Fibroblast of the aortic adventitia (primary cell): ENCODE measurements around the gene EML1. TPM values are rescaled to one million over a fixed set of nuclear protein-coding genes. Genes with fewer than 3 reads are reported as not detected.

Experiments
- DNase-seq: peaks from one replicate; pipeline ENCODE4 v3.0.0-alpha.2; 2010; ENCODE audit warnings: low read depth
- H3K4me3 ChIP-seq: 2 replicates; pipeline ENCODE4 v1.5.1; 2011; ENCODE audit warnings: low read depth, mild to moderate bottlenecking, control low read depth, low read length, moderate library complexity
- total RNA-seq: library from RNA; depleted of rRNA; stranded (reverse); fragments of >200 nt; gene quantifications from 2 replicates; pipeline ENCODE4 v1.2.3, GENCODE V29; 2012; ENCODE audit warnings: low replicate concordance
- TF ChIP-seq, protein P1 (sequence below): IDR thresholded peaks from 2 replicates; pipeline ENCODE4 v1.5.1; 2011; ENCODE audit warnings: mild to moderate bottlenecking, low read length, control low read depth, inconsistent platforms; ENCODE audit not compliant: insufficient read depth

The EML1 gene
- total RNA-seq, 1 donor = 80.3 TPM

DNA sequence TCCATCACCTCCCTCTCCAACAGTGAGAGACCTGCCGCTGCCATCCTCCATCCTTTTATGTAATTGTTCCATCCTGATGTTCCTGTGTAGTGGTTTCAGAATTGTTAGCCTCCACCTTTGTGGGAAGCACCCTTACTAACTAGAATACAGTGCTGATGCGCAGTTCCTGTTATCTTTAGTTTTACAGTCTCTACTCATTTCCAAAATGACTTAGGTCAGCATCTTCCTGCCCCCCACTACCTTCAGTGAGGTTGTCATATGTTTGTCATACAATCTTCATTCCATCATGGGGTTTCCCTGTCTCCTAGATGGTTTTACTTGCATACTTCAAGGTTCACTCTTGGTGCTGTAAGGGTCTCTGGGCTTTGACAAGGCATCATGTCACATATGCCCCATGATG, 69.8 kb downstream of the EML1 start:
- H3K4me3 ChIP-seq = no peak overlapping the region
- TF ChIP-seq, protein P1, sequence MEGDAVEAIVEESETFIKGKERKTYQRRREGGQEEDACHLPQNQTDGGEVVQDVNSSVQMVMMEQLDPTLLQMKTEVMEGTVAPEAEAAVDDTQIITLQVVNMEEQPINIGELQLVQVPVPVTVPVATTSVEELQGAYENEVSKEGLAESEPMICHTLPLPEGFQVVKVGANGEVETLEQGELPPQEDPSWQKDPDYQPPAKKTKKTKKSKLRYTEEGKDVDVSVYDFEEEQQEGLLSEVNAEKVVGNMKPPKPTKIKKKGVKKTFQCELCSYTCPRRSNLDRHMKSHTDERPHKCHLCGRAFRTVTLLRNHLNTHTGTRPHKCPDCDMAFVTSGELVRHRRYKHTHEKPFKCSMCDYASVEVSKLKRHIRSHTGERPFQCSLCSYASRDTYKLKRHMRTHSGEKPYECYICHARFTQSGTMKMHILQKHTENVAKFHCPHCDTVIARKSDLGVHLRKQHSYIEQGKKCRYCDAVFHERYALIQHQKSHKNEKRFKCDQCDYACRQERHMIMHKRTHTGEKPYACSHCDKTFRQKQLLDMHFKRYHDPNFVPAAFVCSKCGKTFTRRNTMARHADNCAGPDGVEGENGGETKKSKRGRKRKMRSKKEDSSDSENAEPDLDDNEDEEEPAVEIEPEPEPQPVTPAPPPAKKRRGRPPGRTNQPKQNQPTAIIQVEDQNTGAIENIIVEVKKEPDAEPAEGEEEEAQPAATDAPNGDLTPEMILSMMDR = no peak
- no peak for DNase-seq

DNA sequence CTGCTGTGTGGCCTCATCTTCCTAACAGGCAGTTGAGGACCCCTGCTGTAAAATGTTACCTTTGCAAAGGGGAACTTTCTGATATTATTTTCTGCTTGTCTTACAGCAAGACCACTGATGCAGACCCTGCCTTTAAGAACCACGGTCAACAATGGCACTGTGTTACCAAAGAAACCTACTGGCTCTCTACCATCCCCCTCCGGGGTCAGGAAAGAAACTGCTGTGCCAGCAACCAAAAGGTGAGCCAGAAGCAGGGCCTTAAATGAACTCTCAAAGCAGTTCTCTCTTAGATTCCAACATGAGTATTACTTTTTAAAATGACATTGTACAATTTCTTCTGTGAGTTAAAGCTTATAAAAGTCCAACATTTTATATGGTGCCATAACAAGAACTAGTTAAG, 72.2 kb downstream of the EML1 start:
- TF ChIP-seq, protein P1 = no peak
- no peak for DNase-seq

DNA sequence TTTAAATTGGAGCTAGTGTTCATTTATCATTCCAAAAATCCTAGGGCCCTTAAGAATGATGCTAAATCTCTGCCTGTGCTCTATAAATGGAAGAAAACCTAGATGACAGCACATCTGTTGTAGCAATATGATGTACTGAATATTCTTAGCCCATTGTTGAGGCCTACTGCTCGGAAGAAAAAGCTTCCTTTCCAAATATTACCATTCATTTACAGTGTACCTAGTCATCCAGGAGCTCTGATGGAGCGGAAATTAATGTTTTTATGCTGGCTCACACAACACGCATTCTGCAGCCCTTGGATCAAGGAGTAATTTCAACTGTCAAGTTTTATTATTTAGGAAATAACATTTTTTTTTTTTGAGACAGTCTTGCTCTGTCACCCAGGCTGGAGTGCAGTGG, 77.4 kb downstream of the EML1 start:
- no peak overlapping the region for H3K4me3 ChIP-seq
- TF ChIP-seq, protein P1 = no peak
- no peak for DNase-seq

More for the DNA sequence above, 72.2 kb downstream of the EML1 start:
- H3K4me3 ChIP-seq = no peak overlapping the region

DNA sequence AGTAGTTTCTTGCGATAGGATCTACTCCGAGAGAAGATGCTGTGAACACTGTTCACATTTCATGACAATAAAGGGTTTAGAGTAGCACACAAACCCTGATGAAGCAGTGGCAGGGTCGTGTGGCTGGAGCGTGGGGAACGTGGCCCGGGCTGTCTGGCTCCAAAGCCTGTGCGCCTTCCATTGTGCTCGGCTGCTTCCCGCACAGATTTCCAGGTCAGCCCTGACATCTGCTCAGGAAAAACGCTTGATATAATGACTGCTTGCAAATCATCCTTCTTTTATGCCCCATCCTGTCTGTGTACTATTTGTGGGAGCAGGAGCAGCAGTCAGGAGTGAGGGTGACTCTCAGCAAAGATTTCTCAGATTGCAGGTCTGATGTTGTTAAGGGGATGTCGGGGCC, 78.6 kb downstream of the EML1 start:
- TF ChIP-seq, protein P1 = no peak
- DNase-seq = no peak
- no peak overlapping the region for H3K4me3 ChIP-seq

DNA sequence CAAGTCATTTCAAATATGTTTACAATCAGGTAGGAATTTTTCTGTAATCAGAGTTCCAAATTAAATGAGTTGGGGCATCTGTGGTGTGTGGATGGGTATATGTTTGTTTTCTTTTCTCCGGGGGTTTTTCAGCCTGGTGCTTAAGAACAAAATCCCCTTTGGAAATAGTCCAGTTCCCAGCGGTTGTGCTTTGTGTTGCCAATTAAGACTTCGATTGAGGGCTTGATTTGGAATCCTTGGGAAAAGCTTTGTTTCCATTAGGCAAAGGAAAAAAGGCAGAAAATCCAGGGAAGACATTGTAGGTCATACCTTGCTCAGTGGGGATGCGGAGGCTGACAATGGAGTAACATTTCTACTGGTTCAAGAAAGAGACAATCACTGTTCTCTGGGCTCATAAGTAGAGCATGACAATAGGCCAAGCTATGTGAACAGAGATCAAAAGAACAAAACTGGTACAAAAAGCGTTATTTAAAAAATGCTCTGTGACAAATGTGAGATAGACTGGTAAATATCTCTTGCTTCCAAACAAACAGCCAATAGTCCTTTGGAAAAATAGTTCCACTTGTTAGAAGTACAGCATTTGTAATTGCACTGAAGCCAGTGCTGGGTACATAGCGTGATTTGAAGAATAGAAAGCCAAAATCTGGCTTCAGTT, 79.7 kb downstream of the EML1 start:
- TF ChIP-seq, protein P1 = no peak

DNA sequence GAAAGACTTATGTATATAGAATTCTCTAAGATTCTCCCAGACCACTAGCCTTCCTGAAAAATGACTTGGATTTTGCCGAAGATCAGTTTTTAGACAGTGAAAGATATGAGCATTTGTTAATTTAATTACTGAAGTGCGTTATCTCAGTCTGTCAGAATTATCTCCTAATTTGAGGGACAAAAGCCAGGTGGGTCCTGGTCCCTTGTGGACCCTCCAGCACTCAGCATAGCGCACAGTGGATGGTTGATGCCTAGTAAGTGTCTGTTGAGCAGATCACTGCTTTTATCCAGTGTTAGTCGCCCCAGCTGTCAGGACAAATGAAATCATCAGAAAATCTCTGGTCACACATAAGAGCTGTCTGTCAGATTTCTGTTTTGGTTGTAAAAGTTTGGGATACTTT, 80.4 kb downstream of the EML1 start:
- H3K4me3 ChIP-seq = no peak overlapping the region
- TF ChIP-seq, protein P1 = no peak
- no peak for DNase-seq

More for the DNA sequence above, 79.7 kb downstream of the EML1 start:
- DNase-seq = no peak
- H3K4me3 ChIP-seq = no peak overlapping the region

DNA sequence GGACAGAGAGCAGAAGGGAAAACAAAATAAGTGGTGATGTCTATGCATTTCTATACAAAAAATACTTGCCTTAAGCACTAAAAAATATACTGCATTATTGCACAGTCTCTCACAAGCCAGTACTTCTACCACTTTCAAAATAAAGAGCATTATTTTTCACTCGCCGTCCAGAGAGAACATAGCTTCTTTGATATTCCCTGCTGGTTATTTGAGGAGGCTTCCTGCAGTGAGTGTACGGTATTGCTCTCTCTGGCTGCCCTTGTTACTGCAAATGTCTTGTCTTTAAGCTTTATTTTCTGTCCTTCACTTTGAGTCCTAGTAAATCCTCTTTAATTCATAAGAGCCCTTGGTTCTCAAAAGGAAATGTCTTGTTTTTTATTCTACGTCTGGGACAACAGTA, 81.1 kb downstream of the EML1 start:
- TF ChIP-seq, protein P1 = no peak
- no peak for DNase-seq

More for the DNA sequence above, 81.1 kb downstream of the EML1 start:
- no peak overlapping the region for H3K4me3 ChIP-seq
